ENCODE data around the gene MAD1L1.
"Not testable (repeated sequence)": the region's sequence is repeated elsewhere in the genome, so short reads cannot be mapped to it uniquely, and the experiment has no call there.

Gene MAD1L1

DNA sequence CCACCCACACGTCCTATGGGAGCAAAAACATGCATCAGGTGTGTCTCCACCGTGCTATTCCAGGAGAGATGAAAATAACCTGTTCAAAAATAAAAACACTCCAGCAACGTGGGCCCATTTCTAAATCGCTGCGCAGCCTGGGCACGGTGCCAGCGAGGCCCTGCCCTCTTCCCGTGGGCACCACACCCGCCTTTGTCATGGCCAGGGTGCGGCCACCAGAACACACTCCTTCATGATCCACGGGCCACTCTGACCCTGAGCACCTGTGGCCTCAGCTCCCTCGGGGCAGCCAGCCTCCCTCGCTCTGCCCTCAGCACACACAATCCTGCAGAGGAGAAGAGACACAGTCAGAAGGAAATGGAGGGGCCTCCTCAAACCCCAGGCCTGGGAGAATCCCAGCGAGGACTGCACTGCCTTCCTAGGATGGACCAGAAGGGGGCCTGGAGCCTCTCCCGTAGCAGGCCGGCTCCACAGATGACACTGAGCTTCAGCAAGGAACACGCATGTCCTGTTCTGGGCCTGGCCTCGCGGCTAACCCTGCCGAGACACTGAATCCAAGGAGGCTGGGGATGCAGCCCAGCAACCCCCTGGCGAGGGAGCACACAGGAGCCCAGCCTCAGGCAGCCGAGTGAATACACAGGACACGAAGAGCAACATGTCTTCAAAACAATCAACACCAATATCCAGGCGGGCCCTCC, 169.0 kb downstream of the MAD1L1 start:
- peak; percentile 54 for DNase-seq (ENCODE audit: low read depth)
- H3K4me3 ChIP-seq (ENCODE audit: low read length) = no peak overlapping the region
- TF ChIP-seq, protein P1, sequence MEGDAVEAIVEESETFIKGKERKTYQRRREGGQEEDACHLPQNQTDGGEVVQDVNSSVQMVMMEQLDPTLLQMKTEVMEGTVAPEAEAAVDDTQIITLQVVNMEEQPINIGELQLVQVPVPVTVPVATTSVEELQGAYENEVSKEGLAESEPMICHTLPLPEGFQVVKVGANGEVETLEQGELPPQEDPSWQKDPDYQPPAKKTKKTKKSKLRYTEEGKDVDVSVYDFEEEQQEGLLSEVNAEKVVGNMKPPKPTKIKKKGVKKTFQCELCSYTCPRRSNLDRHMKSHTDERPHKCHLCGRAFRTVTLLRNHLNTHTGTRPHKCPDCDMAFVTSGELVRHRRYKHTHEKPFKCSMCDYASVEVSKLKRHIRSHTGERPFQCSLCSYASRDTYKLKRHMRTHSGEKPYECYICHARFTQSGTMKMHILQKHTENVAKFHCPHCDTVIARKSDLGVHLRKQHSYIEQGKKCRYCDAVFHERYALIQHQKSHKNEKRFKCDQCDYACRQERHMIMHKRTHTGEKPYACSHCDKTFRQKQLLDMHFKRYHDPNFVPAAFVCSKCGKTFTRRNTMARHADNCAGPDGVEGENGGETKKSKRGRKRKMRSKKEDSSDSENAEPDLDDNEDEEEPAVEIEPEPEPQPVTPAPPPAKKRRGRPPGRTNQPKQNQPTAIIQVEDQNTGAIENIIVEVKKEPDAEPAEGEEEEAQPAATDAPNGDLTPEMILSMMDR (conservative IDR thresholded peaks at IDR 0.05; ENCODE audit: low read length) = peak; percentile 61

DNA sequence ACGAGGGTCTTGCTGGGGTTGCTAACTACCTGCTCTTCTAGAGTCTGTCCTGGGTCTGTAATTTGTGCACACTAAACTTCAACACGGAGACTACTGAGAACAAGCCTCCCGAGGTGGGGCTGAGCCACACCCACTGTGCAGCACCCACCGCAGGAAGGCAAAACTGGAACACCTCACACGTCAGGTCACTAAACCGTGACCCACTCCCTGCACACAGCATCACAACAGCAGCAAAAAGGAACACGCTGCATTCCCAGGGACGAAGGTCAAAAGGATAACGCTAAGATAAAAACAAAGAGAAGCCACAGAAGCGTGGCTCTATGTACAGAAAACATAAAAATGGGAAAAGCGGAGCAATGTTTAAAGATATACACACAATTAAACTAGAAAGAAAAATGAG, 170.1 kb downstream of the MAD1L1 start:
- TF ChIP-seq, protein P1 (conservative IDR thresholded peaks at IDR 0.05; ENCODE audit: low read length) = no peak
- DNase-seq (ENCODE audit: low read depth) = no peak
- H3K4me3 ChIP-seq (ENCODE audit: low read length) = no peak overlapping the region

DNA sequence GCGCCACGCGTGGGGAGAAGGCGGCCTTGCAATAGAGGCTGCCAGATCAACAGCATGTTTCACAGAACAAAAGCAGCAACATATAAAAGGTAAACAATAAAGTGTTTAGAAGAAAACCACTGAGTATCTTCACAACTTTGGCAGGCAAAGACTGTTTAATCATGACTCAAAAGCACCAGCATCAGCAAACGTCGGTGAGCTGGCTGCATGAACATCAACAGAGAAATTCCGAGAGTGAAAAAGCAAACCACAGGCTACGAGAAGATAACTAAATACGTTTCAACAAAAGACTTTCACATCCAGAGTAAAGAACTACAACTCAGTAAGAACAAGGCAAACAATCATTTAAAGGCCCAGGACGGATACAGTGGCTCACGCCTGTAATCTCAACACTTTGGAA, 172.0 kb downstream of the MAD1L1 start:
- H3K4me3 ChIP-seq (ENCODE audit: low read length) = no peak overlapping the region
- TF ChIP-seq, protein P1 (conservative IDR thresholded peaks at IDR 0.05; ENCODE audit: low read length) = no peak
- DNase-seq (ENCODE audit: low read depth) = no peak

DNA sequence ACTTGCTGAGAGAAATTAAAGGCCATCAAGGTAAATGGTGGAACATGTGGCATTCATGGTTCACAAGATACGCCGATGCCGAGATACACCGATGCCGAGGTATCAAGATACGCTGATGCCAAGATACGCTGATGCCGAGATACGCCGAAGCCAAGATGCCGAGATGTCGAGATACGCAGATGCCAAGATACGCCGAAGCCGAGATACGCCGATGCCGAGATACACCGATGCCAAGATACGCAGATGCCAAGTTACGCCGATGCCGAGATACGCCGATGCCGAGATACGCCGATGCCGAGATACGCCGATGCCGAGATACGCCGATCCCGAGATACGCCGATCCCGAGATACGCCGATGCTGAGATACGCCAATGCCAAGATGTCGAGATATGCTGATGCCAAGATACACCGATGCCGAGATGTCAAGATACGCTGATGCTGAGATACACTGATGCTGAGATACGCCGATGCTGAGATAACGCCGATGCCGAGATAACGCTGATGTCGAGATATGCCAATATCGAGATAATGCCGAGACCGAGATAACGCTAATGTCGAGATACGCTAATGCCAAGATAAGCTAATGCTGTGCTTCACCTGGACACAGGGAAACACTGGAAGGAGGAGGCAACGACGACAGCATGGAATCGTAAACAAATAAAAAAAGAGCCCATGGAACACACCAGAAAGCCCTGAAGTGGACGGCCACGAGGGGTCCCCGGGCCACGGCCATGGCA, 172.6 kb downstream of the MAD1L1 start:
- H3K4me3 ChIP-seq (ENCODE audit: low read length) = no peak overlapping the region
- TF ChIP-seq, protein P1 (conservative IDR thresholded peaks at IDR 0.05; ENCODE audit: low read length) = no peak

DNA sequence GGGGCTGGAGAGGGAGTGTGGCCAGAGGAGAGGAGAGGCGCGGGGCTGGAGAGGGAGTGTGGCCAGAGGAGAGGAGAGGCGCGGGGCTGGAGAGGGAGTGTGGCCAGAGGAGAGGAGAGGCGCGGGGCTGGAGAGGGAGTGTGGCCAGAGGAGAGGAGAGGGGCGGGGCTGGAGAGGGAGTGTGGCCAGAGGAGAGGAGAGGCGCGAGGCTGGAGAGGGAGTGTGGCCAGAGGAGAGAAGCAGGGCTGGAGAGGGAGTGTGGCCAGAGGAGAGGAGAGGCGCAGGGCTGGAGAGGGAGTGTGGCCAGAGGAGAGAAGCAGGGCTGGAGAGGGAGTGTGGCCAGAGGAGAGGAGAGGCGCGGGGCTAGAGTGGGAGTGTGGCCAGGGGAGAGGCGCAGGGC, 174.5 kb downstream of the MAD1L1 start:
- not testable (repeated sequence) for DNase-seq (ENCODE audit: low read depth); H3K4me3 ChIP-seq (ENCODE audit: low read length)

More for the DNA sequence above, 172.6 kb downstream of the MAD1L1 start:
- no peak for DNase-seq (ENCODE audit: low read depth)

DNA sequence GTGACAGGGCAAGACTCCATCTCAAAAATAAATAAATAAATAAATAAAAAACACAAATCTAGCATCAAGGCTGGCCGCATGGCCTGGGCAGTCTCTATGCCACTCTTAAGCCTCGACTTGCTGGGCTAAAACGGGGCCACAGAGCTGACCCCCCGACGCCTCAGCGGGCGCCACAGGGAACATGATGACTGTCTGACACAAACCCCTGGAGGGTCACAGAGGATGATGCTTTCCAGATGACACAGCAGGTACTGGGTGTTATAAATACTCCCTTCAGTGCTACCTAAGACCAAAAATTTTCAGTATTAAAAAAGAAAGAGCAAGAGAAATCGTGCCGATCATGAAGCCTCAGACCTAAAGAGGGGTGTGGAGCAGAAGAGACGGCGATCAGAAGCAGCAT, 176.8 kb downstream of the MAD1L1 start:
- no peak overlapping the region for H3K4me3 ChIP-seq (ENCODE audit: low read length)
- TF ChIP-seq, protein P1 (conservative IDR thresholded peaks at IDR 0.05; ENCODE audit: low read length) = no peak
- DNase-seq (ENCODE audit: low read depth) = no peak

DNA sequence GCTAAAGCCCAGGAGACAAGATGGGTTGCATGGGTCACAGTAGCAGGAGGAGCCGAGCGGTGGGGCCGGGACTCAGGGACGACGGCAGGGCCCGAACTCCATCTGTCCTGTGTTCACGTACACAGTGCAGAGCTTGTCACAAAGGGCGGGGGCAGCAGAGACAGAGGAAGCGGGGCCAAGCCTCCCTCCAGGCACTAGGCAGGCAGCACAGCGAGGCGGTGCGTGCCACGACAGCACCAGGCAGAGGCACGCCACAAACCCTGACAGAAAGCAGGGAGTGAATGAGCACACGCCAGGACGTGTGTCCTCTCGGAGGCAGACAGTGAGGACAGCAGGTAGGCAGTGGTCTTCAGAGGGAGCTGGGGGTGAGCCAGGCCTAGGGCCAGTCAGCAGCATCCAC, 177.8 kb downstream of the MAD1L1 start:
- TF ChIP-seq, protein P1 (conservative IDR thresholded peaks at IDR 0.05; ENCODE audit: low read length) = no peak
- DNase-seq (ENCODE audit: low read depth) = no peak
- no peak overlapping the region for H3K4me3 ChIP-seq (ENCODE audit: low read length)
